Putamen (tissue), 1 donor: ENCODE measurements around the gene NHSL1.
A peak's percentile ranks its signal among the peaks of the same experiment; 100 is the strongest.

ENCODE experiments used
- DNase-seq: peaks from one replicate; pipeline ENCODE4 v3.0.0-alpha.2; 2016; ENCODE audit warnings: low spot score

The NHSL1 gene, protein sequence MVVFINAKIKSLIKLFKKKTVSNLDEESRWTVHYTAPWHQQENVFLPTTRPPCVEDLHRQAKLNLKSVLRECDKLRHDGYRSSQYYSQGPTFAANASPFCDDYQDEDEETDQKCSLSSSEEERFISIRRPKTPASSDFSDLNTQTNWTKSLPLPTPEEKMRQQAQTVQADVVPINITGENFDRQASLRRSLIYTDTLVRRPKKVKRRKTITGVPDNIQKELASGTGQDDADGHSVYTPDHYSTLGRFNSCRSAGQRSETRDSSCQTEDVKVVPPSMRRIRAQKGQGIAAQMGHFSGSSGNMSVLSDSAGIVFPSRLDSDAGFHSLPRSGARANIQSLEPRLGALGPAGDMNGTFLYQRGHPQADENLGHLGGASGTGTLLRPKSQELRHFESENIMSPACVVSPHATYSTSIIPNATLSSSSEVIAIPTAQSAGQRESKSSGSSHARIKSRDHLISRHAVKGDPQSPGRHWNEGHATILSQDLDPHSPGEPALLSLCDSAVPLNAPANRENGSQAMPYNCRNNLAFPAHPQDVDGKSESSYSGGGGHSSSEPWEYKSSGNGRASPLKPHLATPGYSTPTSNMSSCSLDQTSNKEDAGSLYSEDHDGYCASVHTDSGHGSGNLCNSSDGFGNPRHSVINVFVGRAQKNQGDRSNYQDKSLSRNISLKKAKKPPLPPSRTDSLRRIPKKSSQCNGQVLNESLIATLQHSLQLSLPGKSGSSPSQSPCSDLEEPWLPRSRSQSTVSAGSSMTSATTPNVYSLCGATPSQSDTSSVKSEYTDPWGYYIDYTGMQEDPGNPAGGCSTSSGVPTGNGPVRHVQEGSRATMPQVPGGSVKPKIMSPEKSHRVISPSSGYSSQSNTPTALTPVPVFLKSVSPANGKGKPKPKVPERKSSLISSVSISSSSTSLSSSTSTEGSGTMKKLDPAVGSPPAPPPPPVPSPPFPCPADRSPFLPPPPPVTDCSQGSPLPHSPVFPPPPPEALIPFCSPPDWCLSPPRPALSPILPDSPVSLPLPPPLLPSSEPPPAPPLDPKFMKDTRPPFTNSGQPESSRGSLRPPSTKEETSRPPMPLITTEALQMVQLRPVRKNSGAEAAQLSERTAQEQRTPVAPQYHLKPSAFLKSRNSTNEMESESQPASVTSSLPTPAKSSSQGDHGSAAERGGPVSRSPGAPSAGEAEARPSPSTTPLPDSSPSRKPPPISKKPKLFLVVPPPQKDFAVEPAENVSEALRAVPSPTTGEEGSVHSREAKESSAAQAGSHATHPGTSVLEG (N-terminal part only)

DNA sequence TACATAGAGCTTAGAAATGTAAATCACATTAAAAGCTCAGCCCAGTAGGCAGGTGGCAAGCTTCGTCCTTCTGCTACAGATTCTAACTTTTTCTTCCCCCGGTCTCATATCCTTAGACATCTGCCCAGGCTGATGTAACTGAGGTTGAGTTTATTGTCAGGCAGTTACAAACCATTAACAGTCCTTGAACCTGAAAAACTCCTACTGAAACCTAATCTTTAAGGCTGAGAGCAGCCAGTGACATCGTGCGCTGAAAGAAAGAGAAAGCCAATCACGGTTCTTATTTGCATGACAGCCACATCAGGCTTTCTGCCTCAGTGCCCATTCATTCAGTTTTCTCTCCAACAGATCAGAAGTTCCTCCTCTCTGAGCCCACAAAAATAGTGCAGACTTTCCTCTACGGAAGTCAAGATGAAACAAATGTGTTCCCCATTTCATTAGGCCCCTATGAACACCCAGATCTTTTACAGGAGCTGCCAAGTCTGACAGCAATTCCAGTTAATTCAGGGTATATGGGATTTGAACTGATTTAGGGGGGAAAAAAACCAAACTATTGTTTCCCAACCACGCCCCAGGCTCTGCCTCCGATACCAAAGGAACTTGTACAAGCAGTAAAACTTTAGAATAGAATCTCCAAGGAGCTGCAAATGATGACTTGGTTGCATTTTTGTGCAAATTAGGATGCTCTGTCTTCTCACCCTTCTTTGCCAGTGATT is at the start of gene NHSL1:
Gene NHSL1, minus strand, starts transcription at position 192 of the 716 bp plus-strand sequence. CDS start 204 bp downstream, outside the sequence.
- peak; percentile 22 for DNase-seq

DNA sequence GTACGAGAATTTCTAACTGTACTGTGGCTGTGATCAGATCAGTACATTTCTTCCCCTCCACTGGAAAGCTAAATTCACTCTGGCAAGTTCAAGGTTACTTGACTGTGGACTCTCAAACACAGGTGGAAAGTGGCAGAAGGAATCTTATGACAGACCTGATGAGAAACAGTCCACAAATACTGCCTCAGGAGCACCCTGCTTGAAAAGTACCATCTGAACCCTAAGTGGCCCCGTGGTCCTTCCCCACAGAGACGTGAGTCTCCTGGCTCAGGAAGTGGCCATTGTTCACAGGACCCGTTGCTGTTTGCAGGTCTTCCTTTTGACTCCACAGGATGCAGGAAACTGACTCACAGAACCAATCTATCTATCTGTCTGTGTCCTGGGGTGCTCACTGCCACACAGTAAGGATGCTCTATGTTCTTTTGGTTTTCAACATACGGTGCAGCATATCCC is 47.5 kb upstream of the NHSL1 start:
- DNase-seq, result no peak

DNA sequence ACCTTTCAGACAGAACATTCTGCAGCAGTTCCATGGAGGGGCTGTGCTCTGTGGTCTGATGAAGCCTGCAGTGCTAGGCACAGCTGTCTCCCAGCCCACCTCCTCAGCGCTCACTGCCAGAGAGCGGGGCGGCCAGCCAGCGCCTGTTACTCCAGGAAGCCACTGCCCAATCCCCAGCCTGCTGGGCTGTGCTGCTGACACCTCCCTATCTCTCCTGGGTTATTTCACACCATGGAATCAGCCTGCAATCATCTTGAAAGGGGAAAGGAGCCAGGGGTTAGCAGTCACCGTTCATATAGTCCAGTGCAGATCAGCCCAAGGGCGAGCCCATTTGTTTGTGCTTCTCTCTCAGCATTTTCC is 46.3 kb upstream of the NHSL1 start:
- DNase-seq, result no peak

DNA sequence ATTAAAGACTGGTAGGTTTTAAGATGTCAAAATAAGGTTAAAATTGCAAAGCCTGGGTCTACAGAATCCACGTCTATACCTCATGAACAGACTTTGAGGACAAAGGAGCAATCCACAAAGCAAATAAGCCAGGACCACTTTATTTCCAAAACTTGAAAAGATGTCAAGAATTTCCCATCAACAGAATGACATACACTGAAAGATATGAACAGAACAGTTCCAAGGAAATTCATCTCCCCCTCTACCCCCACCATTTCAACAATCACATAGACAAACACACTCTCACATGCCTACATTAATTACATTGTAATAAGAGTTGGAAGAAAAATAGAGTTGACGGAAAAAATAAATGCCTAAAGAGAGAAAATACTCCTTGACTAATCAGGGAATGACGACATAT is 45.2 kb upstream of the NHSL1 start:
- DNase-seq, result no peak

DNA sequence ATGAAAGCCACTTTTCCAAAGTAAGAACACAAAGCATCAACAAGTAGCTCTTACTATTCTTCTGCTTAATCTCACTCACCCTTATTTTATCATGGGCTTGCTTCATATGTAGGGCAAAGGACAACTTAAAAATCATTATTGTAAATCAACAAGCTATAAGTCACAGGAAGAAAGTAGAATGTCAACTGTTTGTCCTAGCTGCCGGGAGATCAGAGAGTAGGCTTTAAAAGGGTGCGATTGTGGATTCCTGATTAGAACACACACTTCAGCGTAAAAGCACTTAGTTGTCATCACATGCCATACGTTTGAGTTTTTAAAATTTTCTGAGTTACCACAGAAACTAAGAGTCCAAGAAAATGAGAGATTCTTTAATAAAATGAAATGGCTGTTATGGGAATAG is 44.4 kb upstream of the NHSL1 start:
- DNase-seq, result no peak

DNA sequence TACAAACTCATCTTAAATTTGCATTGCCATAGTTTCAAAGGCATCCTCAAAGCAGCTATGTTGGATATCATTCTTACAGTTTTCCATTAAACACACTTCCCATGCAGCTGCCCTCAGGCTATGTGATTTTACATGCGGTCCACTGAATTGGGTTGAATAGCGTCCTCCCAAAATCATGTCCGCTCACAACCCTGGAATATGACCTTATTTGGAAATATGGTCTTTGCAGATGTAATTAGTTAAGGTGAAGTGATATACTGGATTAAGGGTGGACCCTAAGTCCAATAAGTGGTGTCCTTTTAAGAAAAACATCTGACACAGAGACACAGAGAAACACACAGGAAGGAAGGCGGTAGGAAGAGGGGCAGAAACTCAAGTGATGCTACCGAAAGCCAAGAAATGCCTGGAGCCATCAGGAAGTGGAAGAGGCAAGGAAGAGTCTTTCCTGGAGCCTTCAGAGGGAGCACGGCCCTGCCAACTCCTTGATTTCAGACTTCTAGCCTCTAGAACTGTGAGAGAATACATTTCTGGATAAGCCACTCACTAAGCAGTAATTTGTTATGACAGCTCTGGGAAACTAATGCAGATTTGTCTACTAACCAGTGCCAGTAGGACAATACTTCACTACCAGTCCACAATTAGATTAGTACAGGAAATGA is 42.7 kb upstream of the NHSL1 start:
- no peak for DNase-seq

DNA sequence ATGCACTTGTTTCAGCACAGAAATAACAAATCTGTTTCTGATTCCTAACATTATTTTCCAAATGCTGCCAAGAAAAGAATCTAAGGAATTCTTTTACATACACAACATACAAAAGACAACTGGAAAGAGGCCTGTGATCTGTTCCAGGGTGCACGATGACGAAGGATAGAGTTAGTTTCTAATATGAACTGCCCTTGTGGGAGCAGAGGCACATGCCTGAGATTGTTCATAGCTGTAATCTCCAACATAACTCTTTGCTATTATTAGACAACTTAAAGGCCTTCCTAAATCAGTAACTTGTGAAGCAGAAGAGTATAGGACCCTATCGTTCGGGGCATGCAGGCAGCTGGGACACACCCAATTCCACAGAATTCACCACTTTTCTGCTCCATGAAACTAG is 41.2 kb upstream of the NHSL1 start:
- DNase-seq, result no peak

DNA sequence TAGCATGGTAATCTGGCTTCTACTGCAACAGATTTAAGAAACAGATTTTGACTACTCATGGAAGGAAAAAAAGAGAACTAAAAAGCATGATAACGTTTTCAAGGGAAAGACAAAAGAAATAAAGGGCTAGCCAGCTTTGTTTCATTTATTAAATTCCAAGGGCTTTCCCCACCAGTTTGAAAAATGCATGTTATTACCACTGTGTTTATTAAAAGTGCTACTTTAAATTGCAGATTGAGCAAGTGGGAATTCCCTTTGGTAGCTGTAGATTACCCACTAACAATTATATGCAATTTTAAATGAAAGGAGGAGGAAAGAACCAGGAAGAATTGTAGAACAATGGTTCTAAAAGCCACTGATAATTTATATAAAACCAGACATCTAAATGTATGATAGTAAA is 40.6 kb upstream of the NHSL1 start:
- DNase-seq, result no peak

DNA sequence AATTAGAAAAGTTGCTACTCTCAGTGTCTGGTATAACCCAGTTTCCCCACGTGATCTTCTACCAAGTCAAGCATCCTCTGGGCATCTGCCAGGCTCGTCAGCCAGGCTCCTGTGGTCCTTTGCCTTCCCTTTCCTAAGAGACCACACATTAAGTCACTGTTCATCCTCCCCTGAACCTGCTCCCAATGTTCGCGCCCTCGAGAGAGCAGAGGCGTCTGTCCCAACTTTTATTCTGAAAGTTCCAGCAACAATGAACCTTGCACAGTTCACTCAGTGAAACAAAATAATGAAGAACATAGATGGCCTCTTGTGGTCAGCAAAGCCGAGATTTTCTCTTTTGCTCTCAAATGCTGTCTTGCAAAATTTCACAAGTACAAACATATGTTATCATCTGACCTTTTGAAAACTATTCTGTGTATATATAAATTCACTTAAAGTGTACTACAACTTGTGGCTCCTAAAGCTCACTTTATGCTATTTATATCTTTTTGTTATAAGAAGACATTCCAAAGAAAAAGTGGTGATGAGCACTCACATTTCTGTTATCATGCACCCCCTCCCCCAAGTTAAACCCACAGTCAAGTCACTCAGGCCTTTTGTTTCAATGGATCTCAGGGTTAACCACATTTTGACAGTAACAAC is 39.2 kb upstream of the NHSL1 start:
- no peak for DNase-seq

DNA sequence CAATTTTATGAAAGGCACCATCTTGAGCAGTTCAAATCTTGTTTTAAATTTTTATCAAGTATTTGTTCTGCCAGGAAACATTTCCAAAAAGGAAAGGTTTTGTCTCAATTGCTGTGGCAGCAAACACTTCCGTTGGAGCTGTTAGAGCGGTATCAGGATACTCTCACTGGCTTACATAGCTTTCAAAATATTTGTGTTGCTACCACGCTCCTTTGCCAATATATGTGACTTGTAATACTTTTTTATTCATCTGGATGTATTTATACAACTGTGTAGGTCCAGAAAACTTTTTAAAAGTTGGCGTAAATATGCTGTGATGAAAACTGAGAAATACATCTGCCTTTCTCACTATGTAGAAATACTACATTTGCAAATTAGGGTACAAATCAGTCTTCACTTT is 37.8 kb upstream of the NHSL1 start:
- DNase-seq, result no peak

DNA sequence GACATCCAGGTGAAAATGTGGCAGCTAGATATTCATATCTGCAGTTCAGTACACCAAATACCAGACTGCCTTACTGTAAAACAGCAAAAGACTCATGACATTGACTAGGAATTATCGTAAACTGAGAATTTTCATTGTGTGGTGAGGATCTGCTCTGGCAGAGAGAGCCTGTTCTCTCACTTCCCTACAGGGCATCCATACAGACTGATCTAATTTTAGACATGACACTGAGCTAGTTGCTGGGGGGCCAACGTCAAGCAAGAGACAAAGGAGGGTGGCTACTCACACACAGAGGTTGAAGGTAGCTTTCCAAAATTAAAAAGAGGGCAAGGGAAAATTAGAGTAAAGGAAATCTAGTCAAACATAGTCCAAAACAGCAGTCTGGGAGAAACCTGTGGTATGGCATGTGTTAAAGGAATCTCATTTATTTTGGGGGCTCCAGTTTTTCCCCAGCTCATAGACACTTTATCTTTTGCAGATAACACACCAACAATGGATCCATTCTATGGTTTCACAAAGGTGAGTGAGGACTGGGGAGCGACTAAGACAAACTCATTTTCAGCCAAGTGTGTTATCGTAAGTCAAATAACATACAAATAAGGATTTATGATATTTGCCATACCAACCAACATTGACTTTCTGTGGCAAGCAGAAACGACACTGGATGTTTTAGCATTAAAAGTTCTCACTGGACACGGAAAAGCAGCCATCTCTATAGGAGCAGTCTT is 36.6 kb upstream of the NHSL1 start:
- DNase-seq, result no peak

DNA sequence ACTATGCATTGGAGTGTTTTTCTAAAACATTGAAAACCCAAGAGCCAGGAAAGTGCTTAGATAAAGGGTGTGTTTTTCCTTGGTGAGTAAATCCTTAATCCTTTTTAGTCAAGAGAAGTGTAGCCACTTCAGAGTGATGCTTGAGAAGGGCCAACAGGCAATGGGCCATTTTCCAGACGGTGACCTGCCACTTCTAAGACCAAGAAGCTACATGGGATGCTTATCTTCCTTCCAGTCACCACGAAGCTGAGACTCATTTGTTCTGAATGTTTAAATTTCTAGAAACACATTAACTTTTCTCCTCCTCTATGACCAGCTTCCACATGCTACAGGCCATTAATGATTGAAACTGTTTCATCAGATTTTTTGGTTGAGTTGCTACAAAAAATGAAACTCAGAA is 34.4 kb upstream of the NHSL1 start:
- DNase-seq, result no peak

DNA sequence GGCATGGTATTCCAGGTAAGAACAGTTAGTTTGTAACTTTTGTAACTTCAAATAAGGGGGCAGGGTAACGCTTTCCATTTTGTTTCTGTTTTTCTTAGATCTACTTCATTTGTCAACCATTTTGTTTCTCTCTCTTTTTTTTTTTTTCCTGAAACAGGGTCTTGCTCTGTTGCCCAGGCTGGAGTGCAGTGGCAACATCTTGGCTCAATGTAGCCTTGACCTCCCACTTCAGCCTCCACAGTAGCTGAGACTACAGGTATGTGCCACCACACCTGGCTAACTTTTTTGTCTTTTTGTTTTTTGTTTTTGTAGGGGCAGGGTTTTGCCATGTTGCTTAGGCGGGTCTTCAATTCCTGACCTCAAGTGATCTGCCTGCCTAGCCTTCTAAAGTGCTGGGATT is 32.1 kb upstream of the NHSL1 start:
- no peak for DNase-seq

DNA sequence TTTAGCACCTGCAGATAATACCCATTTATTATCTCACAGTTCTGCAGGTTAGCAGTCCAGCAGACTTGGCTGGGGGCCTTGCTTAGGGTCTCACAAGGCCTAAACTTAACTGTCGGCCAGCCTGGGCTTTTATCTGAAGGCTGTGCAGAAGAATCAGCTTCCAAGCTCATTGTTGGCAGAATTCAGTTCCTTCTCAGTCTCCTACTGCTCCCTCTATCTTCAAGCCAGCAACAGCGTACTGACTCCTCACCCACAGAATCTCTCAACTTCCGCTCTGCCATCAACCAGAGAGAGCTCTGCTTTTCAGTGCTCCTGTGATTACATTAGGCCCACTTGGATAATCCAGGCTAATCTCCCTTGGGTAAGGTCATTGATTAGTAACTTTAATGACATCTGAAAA is 30.2 kb upstream of the NHSL1 start:
- DNase-seq, result no peak

DNA sequence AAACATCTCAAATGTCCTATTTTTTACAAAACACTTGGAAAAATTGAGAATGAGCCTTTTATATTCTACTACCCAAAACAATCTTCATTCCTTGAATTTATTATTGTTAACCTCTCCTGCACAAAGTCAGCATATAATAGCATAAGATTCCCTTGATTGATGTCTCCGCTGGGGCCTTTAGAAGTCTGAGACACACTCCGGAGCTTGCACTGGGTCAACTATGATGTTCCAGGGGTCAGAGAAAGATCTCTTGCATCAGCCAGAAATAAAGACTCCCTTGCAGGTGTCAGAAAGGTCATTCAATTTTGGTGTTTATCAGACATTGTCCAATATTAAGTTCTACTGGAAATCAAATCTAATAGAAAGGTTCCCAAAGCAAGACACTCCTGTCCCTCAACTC is 29.7 kb upstream of the NHSL1 start:
- DNase-seq, result no peak

DNA sequence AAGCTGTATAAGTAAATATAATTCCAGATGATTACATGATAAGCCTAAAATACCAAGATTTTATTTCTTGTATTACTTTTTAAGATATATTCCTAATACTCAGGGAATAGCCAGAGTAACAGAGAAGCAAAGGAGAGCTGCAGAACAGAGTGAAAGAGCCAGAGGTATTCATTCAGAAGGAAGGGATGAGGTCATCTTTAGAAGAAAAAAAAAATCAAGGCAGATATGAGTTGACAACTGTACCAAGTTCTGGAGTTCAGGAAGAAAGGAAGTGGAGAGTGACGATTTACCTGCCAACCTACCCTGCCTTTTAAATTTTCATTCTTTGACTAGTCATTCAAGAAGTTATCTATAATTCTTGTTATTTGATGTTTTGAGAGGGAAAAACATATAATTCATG is 28.8 kb upstream of the NHSL1 start:
- no peak for DNase-seq

DNA sequence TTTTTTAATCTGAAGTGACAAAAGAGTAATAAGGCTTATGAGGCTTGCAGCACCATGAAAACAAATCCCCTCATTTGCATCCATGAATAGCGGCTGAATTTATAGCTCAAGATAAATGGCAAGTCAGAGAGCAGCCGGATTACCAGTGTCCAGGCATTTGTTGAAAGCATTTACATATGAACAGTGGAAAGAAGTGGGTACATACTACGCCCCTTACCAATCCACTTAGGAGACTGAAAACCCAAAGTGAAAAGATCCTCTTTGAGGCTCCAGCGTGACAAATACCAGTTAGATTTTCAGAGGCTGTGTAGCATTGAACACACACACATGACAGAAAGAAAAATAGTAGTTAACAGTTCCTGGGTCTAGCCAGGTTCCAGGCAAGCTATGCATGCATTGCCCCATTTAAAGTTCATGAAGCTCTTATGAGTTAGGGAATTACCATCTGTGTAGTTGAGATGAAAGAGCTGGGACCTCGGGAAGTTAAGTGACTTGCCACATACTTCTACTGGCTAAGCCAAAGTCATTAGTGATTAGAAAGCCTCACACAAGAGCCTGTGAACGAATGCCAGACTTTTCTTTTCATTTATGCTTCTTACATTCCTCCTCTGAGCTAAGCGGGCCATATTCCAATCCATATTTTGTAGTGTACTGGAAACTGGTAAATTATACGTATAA is 28.3 kb upstream of the NHSL1 start:
- DNase-seq, result no peak

DNA sequence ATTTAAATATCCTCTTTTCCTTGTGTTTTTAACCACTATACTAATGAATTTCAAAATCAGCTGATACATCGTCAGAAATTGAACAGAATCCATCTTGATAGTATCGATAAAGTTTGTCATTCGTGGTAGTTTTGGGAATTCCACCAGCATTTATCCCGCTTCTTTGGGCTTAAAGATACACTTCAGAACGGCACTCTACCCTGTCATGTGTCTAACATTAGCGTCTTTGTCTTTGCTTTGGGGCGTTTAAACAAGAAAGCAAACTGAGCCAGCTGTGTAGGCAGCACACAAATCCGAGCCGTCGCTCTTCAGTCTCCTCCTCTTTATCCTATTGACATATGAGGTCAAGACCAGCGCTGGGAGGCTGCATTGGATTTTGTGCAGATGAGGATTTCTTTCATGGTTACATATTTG is 27.5 kb upstream of the NHSL1 start:
- DNase-seq, result no peak

DNA sequence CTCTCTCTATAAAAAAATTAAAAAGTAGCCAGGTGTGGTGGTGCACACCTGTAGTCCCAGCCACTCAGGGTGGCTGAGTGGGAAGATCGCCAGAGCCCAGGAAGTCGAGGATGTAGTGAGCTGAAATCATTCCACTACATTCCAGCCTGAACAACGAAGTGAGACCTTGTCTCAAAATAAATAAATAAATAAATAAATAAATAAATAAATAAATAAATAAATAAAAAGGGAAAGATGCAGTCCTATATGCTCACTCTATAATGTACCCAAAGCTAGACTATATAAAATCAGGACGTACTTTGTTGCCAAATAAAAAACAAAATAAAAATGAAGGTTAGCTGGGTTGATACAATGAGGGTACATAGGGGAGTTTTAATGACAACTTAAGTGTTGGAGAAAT is 26.1 kb upstream of the NHSL1 start:
- DNase-seq, result no peak
